Breast epithelium (tissue), 4 donors: ENCODE measurements around the gene ZIC2. TPM values are rescaled to one million over a fixed set of nuclear protein-coding genes. Genes with fewer than 3 reads are reported as not detected.

ENCODE experiments used
- DNase-seq, 2 donors: peaks; one replicate each; pipeline ENCODE4 v3.0.0-alpha.2; 2019; ENCODE audit warnings: low spot score in 2 of 2
- H3K27ac ChIP-seq, 2 donors: fragments of 200-600 bp; sonication (generic) in 1 of 2; one replicate each; pipeline ENCODE4 v1.5.1; 2016 to 2019; ENCODE audit warnings: mild to moderate bottlenecking in 1 of 2
- H3K27me3 ChIP-seq, 2 donors: fragments of 200-600 bp; sonication (generic) in 1 of 2; one replicate each; pipeline versions ENCODE4 v1.5.1 to v1.6.0; 2017 to 2019; ENCODE audit warnings: control low read depth in 1 of 2, mild to moderate bottlenecking in 1 of 2
- H3K36me3 ChIP-seq: fragments of 200-600 bp; one replicate; pipeline ENCODE4 v1.5.1; 2019
- H3K4me1 ChIP-seq, 2 donors: fragments of 200-600 bp; sonication (generic); one replicate each; pipeline ENCODE4 v1.5.1; 2016 to 2019; ENCODE audit warnings: control low read depth in 1 of 2
- H3K4me3 ChIP-seq, 3 donors: fragments of 200-600 bp; sonication (generic); 1 replicate in 2 of 3; 2 replicates in 1 of 3; pipeline ENCODE4 v1.5.1; 2016 to 2019; ENCODE audit warnings: mild to moderate bottlenecking in 3 of 3, moderate library complexity in 2 of 3
- H3K9me3 ChIP-seq, 2 donors: fragments of 200-600 bp; sonication (generic) in 1 of 2; one replicate each; pipeline ENCODE4 v1.5.1; 2016 to 2019; ENCODE audit warnings: control low read depth in 1 of 2
- POLR2A ChIP-seq: fragments of 450-650 bp; IDR thresholded peaks from one replicate; pipeline ENCODE4 v1.6.1; 2016; ENCODE audit warnings: antibody characterized with exemption, mild to moderate bottlenecking, moderate library complexity
- POLR2AphosphoS5 ChIP-seq, 3 donors: sonication (generic); formaldehyde crosslinking; IDR thresholded peaks; one replicate each; pipeline ENCODE4 v1.6.1; 2017; ENCODE audit warnings: antibody characterized with exemption in 3 of 3
- intact Hi-C: fragments of 100-400 bp; cut with DNase I; formaldehyde crosslinking; loops from one replicate; pipeline ENCODE4 v1.15.1; 2023; ENCODE audit warnings: low total_unique reads
- total RNA-seq, 3 donors: library from RNA; depleted of rRNA; stranded (reverse); fragments of >200 nt; gene quantifications; one replicate each; pipeline ENCODE4 v1.1.0, GENCODE V29; 2016
- TF ChIP-seq, protein P1 (sequence below), 3 donors: fragments of 450-650 bp; IDR thresholded peaks; one replicate each; pipeline ENCODE4 v1.5.1; 2016 to 2017; ENCODE audit warnings: antibody characterized with exemption in 3 of 3, mild to moderate bottlenecking in 3 of 3, moderate library complexity in 3 of 3

The ZIC2 gene
- total RNA-seq, 3 donors from 2014 or later, result 0.15 TPM; not detected in 2

DNA sequence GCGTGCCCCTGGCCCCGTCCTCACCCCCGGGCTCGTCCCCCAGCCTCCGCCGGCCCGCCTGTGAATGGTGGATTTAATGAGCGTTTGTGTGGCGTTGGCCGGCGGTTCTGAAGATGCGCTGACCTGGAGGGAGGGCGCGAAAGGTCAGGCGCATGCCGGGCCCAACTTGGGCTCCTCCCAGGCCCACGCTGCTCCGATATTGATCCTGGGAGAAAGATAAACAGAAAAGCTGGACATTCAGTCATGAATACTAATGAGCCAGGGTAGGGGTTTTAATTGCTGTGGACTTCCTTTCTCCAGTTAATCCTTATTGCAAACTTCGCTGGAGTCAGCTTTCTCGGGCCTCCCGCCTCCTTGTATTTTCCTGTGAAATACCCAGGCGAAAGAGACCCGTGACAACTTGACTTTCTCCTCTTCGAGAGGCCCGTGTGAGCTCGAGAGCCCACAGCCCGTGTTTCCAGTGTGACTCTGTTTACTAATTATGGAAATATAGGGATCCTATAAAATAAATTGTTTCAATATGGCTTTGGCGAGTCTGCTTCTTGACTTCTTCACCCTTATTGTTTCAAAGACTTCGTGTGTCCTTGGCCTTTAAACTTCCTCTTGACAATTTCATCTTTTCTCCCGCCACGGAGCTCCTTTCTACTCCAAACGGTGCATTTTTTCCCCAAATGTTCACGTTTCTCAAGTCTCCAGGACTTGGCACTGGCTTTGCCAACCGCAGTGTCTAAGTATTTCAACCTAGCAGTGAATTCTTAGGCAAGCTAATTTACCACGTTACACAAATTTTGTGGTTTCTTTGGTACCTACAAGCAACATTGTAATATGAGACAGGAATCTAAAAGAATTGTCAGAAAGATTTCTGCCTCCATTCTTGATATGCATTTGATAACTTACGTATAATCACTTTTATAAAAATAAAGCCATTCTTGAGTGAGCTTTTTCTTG lies 10.5 kb downstream of the ZIC2 start:
- H3K27me3 ChIP-seq, result peaks cover 15 to 100% of the 10 kb centered on the region in 2 donors
- TF ChIP-seq POLR2A (no peak), POLR2AphosphoS5 (IDR thresholded peaks at IDR 0.05) (no peak)
- TF ChIP-seq, protein P1, sequence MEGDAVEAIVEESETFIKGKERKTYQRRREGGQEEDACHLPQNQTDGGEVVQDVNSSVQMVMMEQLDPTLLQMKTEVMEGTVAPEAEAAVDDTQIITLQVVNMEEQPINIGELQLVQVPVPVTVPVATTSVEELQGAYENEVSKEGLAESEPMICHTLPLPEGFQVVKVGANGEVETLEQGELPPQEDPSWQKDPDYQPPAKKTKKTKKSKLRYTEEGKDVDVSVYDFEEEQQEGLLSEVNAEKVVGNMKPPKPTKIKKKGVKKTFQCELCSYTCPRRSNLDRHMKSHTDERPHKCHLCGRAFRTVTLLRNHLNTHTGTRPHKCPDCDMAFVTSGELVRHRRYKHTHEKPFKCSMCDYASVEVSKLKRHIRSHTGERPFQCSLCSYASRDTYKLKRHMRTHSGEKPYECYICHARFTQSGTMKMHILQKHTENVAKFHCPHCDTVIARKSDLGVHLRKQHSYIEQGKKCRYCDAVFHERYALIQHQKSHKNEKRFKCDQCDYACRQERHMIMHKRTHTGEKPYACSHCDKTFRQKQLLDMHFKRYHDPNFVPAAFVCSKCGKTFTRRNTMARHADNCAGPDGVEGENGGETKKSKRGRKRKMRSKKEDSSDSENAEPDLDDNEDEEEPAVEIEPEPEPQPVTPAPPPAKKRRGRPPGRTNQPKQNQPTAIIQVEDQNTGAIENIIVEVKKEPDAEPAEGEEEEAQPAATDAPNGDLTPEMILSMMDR (IDR thresholded peaks at IDR 0.05), result no peak
- intact Hi-C loops, result no loop called here

DNA sequence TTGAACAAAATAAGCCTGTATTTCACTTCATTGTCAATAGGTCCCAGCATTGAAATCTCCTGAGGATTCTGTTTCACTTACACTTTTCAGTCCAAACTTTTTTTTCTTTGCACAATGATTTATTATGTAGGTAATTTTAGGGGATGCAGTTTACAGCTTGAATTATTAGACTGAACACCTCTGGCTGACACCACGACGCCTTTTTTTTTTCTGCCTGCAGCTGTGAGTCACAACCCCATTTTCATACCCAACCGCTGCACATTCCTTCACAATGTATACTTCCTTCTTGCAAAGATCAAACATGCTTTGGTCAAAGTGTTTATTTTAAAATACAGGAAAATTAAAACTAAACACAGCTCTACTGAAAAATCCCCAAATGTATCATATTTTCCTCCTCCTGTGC lies 11.4 kb downstream of the ZIC2 start:
- H3K27me3 ChIP-seq, result peaks cover 21 to 100% of the 10 kb centered on the region in 2 donors
- no peaks in the 10 kb centered on the region for H3K4me1 ChIP-seq
- no peak for DNase-seq
- intact Hi-C loops, result no loop called here
- no peaks in the 10 kb centered on the region for H3K9me3 ChIP-seq
- no peaks in the 10 kb centered on the region for H3K36me3 ChIP-seq
- no peak overlapping the region for H3K27ac ChIP-seq
- H3K4me3 ChIP-seq, result no peak overlapping the region
- TF ChIP-seq POLR2A (no peak), POLR2AphosphoS5 (IDR thresholded peaks at IDR 0.05) (no peak)
- TF ChIP-seq, protein P1 (IDR thresholded peaks at IDR 0.05), result no peak

More for the DNA sequence above, 10.5 kb downstream of the ZIC2 start:
- Histone ChIP-seq H3K4me1 (no peaks in the 10 kb centered on the region), H3K4me3 (no peak overlapping the region), H3K36me3 (no peaks in the 10 kb centered on the region), H3K9me3 (no peaks in the 10 kb centered on the region), H3K27ac (no peak overlapping the region)
- no peak for DNase-seq

DNA sequence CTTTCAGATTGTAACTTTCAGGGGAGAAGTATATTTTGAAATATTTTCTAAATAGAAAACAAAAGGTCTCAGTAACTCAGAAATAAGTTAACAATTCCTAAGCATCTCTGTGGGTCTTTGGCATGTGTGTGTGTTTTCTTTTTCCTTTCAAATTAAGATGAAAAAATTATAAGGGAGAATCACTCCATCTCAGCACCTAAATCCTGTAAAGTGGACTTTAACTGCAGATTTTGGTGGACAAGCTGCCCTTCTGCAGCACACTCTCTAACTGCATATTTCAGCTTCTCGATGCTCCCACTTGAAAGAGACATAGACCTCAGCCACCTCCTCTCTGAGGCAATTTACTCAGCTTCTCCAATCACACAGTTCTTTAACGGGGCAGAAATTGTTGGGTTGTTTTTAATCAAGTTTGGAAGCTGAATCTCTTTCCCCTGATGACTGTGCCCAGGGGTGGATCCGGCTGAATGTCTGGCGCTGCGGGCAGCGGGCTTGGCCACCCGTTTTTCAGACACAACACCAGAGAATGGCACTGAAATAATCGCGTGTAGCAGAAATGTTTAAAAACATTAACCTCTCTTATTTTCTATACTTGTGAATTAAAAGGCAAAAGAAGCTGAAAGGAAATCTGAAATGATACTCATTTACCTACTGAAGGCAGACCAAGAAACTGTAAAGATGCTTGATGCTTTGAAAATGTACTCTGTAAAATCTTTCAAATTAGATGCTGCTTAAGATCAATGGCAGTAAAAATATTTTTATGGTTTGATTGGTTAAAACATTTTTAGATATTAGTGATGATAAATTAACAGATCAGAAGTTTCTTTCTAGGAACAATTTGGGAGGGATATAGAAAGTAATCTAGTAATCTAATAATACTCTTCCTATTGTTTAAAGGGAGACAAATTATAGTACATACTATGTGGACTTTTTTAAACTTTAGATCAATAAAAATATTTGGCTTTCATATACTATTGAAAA lies 12.4 kb downstream of the ZIC2 start:
- intact Hi-C loops, result no loop called here
- Histone ChIP-seq H3K27me3 (peaks cover 18 to 99% of the 10 kb centered on the region in 2 donors), H3K27ac (no peak overlapping the region), H3K4me1 (no peaks in the 10 kb centered on the region), H3K36me3 (no peaks in the 10 kb centered on the region), H3K9me3 (no peaks in the 10 kb centered on the region), H3K4me3 (no peak overlapping the region)
- TF ChIP-seq POLR2A, result no peak
- TF ChIP-seq, protein P1 (IDR thresholded peaks at IDR 0.05), result no peak
- no peak for TF ChIP-seq POLR2AphosphoS5 (IDR thresholded peaks at IDR 0.05)
- no peak for DNase-seq

DNA sequence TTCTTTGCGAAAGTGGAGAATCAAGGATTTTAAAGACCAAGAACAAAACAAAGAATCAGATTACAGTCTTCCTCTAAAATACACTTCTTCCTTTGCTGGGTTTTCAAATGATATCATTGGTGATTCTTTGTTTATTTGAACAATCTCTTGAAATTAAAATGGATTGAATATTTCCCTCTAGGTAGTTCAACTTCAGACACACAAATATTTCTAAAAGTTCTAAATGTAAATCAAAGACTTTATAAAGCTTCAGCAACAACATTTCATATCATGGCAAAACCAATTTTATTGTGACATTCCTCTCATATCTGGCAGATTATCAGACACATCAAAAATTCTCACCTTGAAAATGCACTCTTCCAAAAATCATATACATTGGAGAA lies 13.0 kb downstream of the ZIC2 start:
- TF ChIP-seq, protein P1 (IDR thresholded peaks at IDR 0.05), result no peak
- TF ChIP-seq POLR2AphosphoS5 (IDR thresholded peaks at IDR 0.05), result no peak
- TF ChIP-seq POLR2A, result no peak
- H3K4me1 ChIP-seq, result no peaks in the 10 kb centered on the region
- intact Hi-C loops, result no loop called here
- H3K36me3 ChIP-seq, result no peaks in the 10 kb centered on the region
- no peak overlapping the region for H3K4me3 ChIP-seq
- peaks cover 13 to 92% of the 10 kb centered on the region in 2 donors for H3K27me3 ChIP-seq
- H3K27ac ChIP-seq, result no peak overlapping the region
- no peak for DNase-seq
- H3K9me3 ChIP-seq, result no peaks in the 10 kb centered on the region
